ENCODE data around the gene BABAM2.

BABAM2 gene

GRCh38 chr2:28188436-28188835, 297.9 kb downstream of the BABAM2 start:
- no peak overlapping the region for H3K4me3 ChIP-seq (ENCODE audit: low read length)
- no peak for DNase-seq (ENCODE audit: low read depth, low spot score)

- no peak for DNase-seq (ENCODE audit: low read depth, low spot score)
- H3K4me3 ChIP-seq (ENCODE audit: low read length) = no peak overlapping the region
These were observed 303.3 kb downstream of the BABAM2 start for GRCh38 chr2:28193630-28194403.

- H3K4me3 ChIP-seq (ENCODE audit: low read length) = no peak overlapping the region
- no peak for DNase-seq (ENCODE audit: low read depth, low spot score)
These were observed 309.6 kb downstream of the BABAM2 start for GRCh38 chr2:28199995-28200679.

GRCh38 chr2:28201671-28202180, 311.2 kb downstream of the BABAM2 start:
- no peak for DNase-seq (ENCODE audit: low read depth, low spot score)
- no peak overlapping the region for H3K4me3 ChIP-seq (ENCODE audit: low read length)

- DNase-seq (ENCODE audit: low read depth, low spot score) = no peak
These were observed 312.2 kb downstream of the BABAM2 start for GRCh38 chr2:28202719-28203118.

GRCh38 chr2:28206762-28207161, 316.2 kb downstream of the BABAM2 start:
- no peak for DNase-seq (ENCODE audit: low read depth, low spot score)
- no peak overlapping the region for H3K4me3 ChIP-seq (ENCODE audit: low read length)

More at GRCh38 chr2:28202719-28203118, 312.2 kb downstream of the BABAM2 start:
- no peak overlapping the region for H3K4me3 ChIP-seq (ENCODE audit: low read length)

- no peak for DNase-seq (ENCODE audit: low read depth, low spot score)
- H3K4me3 ChIP-seq (ENCODE audit: low read length) = no peak overlapping the region
These were observed 318.7 kb downstream of the BABAM2 start for GRCh38 chr2:28209261-28209691.

- DNase-seq (ENCODE audit: low read depth, low spot score) = no peak
- H3K4me3 ChIP-seq (ENCODE audit: low read length) = no peak overlapping the region
These were observed 319.3 kb downstream of the BABAM2 start for GRCh38 chr2:28209864-28210263.

GRCh38 chr2:28210535-28210934, 320.0 kb downstream of the BABAM2 start:
- DNase-seq (ENCODE audit: low read depth, low spot score) = no peak
- H3K4me3 ChIP-seq (ENCODE audit: low read length) = no peak overlapping the region

GRCh38 chr2:28216331-28216730, 325.8 kb downstream of the BABAM2 start:
- no peak overlapping the region for H3K4me3 ChIP-seq (ENCODE audit: low read length)
- no peak for DNase-seq (ENCODE audit: low read depth, low spot score)

GRCh38 chr2:28217042-28217740, 326.7 kb downstream of the BABAM2 start:
- H3K4me3 ChIP-seq (ENCODE audit: low read length) = no peak overlapping the region
- no peak for DNase-seq (ENCODE audit: low read depth, low spot score)

GRCh38 chr2:28219138-28219537, 328.6 kb downstream of the BABAM2 start:
- H3K4me3 ChIP-seq (ENCODE audit: low read length) = no peak overlapping the region

GRCh38 chr2:28219758-28220368, 329.3 kb downstream of the BABAM2 start:
- peak; percentile 23 for DNase-seq (ENCODE audit: low read depth, low spot score)
- H3K4me3 ChIP-seq (ENCODE audit: low read length) = no peak overlapping the region

More at GRCh38 chr2:28219138-28219537, 328.6 kb downstream of the BABAM2 start:
- no peak for DNase-seq (ENCODE audit: low read depth, low spot score)

- H3K4me3 ChIP-seq (ENCODE audit: low read length) = no peak overlapping the region
These were observed 334.3 kb downstream of the BABAM2 start for GRCh38 chr2:28224648-28225472.

GRCh38 chr2:28225473-28226080, 335.0 kb downstream of the BABAM2 start:
- no peak for DNase-seq (ENCODE audit: low read depth, low spot score)
- H3K4me3 ChIP-seq (ENCODE audit: low read length) = no peak overlapping the region

More at GRCh38 chr2:28224648-28225472, 334.3 kb downstream of the BABAM2 start:
- DNase-seq (ENCODE audit: low read depth, low spot score) = peak; percentile 29

- no peak overlapping the region for H3K4me3 ChIP-seq (ENCODE audit: low read length)
- DNase-seq (ENCODE audit: low read depth, low spot score) = no peak
These were observed 336.0 kb downstream of the BABAM2 start for GRCh38 chr2:28226558-28226957.

GRCh38 chr2:28227498-28227897, 337.0 kb downstream of the BABAM2 start:
- no peak for DNase-seq (ENCODE audit: low read depth, low spot score)
- H3K4me3 ChIP-seq (ENCODE audit: low read length) = no peak overlapping the region

GRCh38 chr2:28228434-28228995, 338.0 kb downstream of the BABAM2 start:
- H3K4me3 ChIP-seq (ENCODE audit: low read length) = no peak overlapping the region
- DNase-seq (ENCODE audit: low read depth, low spot score) = no peak
